ENCODE data around the gene HS3ST4. TPM values are rescaled to one million over a fixed set of nuclear protein-coding genes. Genes with fewer than 3 reads are reported as not detected.

Gene HS3ST4
- total RNA-seq, 1 donor from 2014 or later = not detected

DNA sequence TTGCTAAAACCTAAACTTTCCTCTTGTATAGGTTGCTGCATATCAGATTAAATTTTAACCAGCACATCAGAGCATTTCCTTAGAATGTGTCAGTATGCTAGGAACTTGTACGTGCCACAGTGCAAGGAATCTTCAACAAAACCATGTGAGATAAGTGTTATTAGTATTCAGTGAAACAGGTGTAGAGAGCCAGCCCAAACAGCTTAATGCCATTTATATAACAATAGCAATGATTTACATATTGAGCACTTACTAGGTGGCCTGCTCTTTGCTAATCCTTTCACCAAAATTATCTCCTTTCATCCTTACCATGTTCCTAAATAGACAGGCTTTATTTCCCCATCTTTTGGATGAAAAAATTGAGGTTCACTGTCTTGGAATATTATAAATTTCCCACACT lies 485.7 kb downstream of the HS3ST4 start:
- intact Hi-C loops (cut with micrococcal nuclease) = no loop called here

DNA sequence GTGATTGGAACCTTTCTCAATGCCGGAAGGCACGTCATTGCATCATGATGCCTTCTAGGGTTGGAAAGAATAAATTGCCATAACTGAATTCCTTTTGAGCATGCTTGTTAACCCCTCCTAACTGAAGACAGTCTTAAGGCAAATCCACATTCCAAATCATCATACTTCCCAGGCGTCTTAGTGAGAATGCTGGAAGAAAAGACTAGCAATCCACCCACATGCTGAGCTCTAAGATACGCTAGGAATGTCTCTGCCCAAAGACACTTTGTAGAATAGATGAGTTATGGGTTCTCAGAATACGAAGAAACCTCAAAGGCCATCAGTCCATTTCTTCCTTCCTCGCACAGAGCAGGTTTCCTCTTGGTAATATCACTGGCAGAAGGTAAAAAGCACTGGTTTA lies 486.5 kb downstream of the HS3ST4 start:
- intact Hi-C loops (cut with micrococcal nuclease) = no loop called here

DNA sequence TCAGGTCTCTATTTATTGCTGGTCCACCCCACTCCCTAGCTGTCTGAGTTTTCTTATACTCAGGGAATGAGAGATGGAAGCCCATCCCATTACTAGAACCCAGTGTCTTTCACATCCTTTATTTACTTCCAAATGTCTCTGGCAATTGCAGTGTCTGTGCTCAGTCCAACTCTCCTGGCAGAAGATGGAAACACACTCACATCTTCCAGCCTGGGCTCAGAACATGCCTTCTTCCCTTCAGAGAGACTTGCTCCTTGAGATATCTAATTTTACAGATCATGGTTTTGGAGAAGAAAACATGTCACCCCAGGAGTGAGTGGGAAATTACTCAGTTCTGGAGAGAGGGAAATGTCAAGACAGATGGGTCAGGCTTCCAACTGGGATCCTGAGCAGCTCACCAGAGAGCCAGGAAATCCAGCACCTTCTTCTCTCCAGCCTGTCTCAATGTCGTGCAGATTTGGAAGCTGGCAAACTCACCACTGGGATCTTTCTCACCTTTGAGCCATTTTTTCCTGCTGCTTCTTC lies 494.4 kb downstream of the HS3ST4 start:
- intact Hi-C loops (cut with micrococcal nuclease) = no loop called here
